Fibroblast of lung (primary cell): Measurements from ENCODE around the gene ALDH1A2.

Source experiments
- CTCF ChIP-seq, 2 donors: IDR thresholded peaks in 1 of 2; conservative IDR thresholded peaks in 1 of 2; 1 replicate in 1 of 2; 2 replicates in 1 of 2; pipeline ENCODE4 v1.5.1; 2011 to 2012; ENCODE audit warnings: low read length in 2 of 2, control low read depth in 1 of 2, inconsistent platforms in 1 of 2, low read depth in 1 of 2, mild to moderate bottlenecking in 1 of 2
- EZH2 ChIP-seq: IDR thresholded peaks from 2 replicates; pipeline ENCODE4 v1.5.1; 2012; ENCODE audit warnings: low read length, control low read depth, mild to moderate bottlenecking; ENCODE audit errors: missing control alignments

GRCh38 chr15:57923750-57924149 is 141.8 kb downstream of the ALDH1A2 start:
- TF ChIP-seq EZH2 (no peak), CTCF (conservative IDR thresholded peaks at IDR 0.05 in 1 of 2, IDR thresholded peaks at IDR 0.05 in 1 of 2; ENCODE audit: low read depth in 1 of 2, low read length in 2 of 2) (no peak)
